Diencephalon (tissue), 1 donor: Measurements from ENCODE around the gene GANAB. TPM values are rescaled to one million over a fixed set of nuclear protein-coding genes. Genes with fewer than 3 reads are reported as not detected.

ENCODE experiments used
- small RNA-seq: library from RNA; depleted of rRNA; stranded (forward); fragments of <200 nt; gene quantifications from one replicate; pipeline ENCODE3, GENCODE V24; 2014
- total RNA-seq: library from RNA; depleted of rRNA; stranded (reverse); fragments of >200 nt; gene quantifications from one replicate; pipeline ENCODE4 v1.2.3, GENCODE V29; 2014

GANAB gene
- total RNA-seq, result 84.2 TPM

DNA sequence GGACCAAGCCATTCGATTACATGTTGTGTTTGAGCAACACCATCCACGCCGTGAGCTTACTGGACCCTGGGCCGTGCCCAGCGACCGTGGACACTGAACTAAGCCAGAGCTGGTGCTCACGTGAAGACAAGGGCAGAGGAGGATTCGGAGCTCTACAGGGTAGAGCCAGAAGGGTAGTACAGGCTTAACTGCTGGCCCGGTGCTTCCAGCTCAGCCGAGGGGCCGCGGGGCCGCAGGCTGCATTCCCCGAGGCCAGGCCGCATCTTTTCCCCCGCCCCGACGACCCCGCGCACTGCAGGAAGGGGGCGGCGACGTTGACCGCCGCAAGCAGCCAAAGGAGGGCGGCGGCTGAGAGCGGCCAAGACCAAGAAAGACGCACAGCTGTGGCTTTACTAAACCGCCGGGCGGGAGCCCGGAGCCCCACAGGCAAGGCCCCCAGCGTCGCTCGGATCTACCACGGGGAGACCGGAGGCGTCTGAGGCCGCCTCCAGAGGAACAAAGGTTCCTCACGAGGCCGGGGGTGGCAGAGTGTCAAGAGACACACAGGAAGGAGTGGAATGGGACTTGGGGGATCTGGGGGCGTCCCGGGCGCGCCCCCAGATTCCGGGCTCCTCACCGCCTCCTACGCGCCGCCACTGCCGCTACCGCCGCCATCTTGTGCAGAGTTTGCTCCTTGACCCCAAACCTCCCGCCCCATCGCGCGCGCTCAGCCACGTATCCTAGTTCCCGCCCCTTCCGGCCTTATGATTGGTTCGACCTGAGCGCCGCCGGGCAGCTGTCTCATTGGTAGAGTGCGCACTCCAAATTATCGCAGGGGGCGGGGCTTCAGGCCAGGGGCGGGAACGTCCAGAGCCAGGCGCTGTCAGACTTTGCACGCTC, at the start of gene GANAB:
Gene GANAB, minus strand, starts transcription at position 668 of the 879 bp plus-strand sequence. Its CDS starts 14 bp downstream, at position 654.

GRCh38 chr11:62689421-62690183, 43.2 kb upstream of the GANAB start, which contains the start of gene LRRN4CL:
Gene LRRN4CL, minus strand, starts transcription at chr11:62689530. Its CDS starts 1,022 bp downstream, at chr11:62688508.

GRCh38 chr11:62678770-62679696, 32.6 kb upstream of the GANAB start, which contains the start of gene UBXN1:
Gene UBXN1, minus strand, starts transcription at chr11:62679073. Its CDS starts 150 bp downstream, at chr11:62678923.

GRCh38 chr11:62671608-62672389, 25.4 kb upstream of the GANAB start, which contains the start of the genes LBHD1 and UQCC3:
Gene LBHD1, minus strand, starts transcription at chr11:62672267. Its CDS starts 2,236 bp downstream, at chr11:62670031.
Gene UQCC3, plus strand, starts transcription at chr11:62671673. Its CDS starts 73 bp downstream, at chr11:62671746.

DNA sequence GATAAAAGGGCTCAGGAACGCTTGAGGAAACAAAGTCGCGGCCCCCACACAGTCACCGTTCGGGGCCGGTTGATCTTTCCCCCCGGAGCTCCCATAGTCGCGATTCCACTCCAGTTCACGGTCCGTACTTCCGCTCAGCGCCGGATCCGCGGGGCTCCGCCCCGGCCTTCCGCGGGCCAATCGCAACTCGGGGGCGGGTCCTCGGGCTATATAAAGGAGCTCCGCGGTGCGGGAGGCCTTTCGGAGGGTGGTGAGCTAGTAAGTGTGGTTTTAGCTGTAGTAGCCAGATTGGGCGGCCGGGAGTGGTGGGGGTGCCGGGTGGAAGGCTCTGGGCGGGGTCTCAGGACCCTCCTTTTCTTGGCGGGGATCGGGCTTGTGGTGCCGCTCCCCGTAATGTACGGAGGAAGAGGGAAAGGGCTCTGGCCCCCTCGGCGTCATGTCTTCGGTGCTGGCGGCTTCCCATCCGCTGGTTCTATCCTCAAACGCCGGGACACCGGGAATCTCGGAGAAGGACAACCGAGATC, 18.7 kb upstream of the GANAB start, which contains the start of the genes C11orf98 and CSKMT:
Gene C11orf98, minus strand, starts transcription at position 136 of the 524 bp plus-strand sequence. Its CDS starts 41 bp downstream, at position 95.
Gene CSKMT, plus strand, starts transcription at position 238 of the 524 bp plus-strand sequence. CDS start 568 bp downstream, outside the sequence.

GRCh38 chr11:62621567-62622470, 24.6 kb downstream of the GANAB start, which contains the start of gene B3GAT3:
Gene B3GAT3, minus strand, starts transcription at chr11:62621986. Its CDS starts 39 bp downstream, at chr11:62621947.

GRCh38 chr11:62612366-62613290, 33.8 kb downstream of the GANAB start, which contains the start of the genes EML3 and ROM1:
Gene EML3, minus strand, starts transcription at chr11:62612775. Its CDS starts 318 bp downstream, at chr11:62612457.
Gene ROM1, plus strand, starts transcription at chr11:62613257. Its CDS starts 25 bp downstream, at chr11:62613282.

DNA sequence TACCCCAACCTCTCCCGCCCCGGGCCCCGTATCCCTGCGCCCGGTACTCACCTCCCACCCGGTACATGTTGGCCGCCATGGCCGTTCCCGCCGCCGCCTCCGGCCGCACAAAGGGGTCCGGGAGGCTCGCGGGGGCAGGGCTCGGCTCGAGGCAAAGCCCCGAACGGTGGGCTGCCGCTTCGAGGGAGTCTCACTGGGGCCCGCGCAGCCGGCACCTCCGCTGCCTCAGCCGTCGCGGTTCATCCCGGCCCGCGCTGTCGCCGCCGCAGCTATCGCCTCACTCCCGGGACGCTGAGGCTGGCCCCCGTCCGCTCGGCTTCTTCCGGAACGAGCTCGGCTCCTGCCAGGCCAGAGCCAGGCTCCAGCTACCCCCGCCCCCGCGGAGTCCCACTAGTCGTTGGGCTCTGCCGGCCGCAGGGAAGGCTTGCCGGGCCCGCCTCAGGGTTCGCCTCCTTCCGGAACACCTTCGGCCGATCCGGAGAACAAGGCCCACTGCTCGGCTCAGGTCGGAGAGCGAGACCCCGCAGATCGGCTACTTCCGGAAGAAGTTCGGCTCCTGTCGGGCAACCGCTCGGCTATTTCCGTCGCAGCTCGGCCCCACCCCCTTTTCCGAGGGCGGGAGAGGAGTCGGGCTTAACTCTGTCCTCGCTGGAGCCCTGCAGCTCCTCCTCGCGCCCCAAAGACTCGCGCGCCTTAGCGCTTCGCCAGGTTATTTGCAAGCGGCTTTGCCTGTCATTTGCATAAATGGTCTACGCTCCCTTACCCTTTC, 44.9 kb downstream of the GANAB start, which contains the start of gene MTA2:
Gene MTA2, minus strand, starts transcription at position 494 of the 769 bp plus-strand sequence. Its CDS starts 415 bp downstream, at position 79.

DNA sequence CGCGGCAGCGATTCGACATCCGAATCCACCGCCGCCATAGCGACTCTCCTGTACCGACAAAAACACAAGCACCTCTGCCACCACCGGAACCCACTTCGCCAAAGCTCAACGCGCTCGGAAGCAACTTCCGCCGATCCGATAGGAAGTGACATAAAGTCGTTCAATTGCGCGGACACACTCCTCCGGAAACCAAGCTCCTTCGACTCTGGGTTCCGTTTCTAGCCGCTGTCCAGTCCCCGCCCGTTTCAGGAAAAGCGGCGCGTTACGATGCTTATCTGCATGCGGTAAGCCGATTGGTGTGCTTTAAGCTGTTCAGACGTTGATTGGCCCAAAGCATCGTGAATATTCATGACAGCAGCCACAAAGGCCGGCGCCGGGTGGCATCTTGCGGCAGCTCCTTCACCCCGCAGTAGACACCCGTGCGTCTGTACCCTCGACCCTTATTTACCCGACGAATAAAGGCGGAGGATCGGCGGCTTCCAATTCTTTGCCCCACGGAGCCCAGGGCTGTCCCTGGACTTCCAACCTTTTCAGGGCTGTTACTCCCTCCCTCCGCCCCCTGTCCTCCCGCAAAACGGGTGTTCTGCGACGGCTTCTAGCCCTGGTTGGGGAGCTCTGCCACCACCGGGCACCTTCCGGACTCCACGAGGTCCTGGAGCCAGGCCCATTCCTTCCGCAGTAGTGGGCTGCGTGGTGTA, 54.8 kb downstream of the GANAB start, which contains the start of gene TUT1:
Gene TUT1, minus strand, starts transcription at position 76 of the 698 bp plus-strand sequence. Its CDS starts 38 bp downstream, at position 38.

Small RNA genes lying within 50 kb of the gene (small RNA-seq; reads per million reads assigned to genes)
- gene AP001458.1 (not detected), gene SNORA57 (not detected)

Other genes starting within 250 kb of the GANAB start
- not detected for gene SCGB1A1, start 227.6 kb downstream of the GANAB start, total RNA-seq
- gene AHNAK, start 99.8 kb downstream of the GANAB start, total RNA-seq, result 27.5 TPM
- gene EEF1G, start 72.7 kb downstream of the GANAB start, total RNA-seq, result 1,289 TPM
- gene TUT1, start 55.1 kb downstream of the GANAB start, total RNA-seq, result 6.0 TPM
- 86.3 TPM for gene MTA2, start 44.7 kb downstream of the GANAB start, total RNA-seq
- gene EML3, start 33.8 kb downstream of the GANAB start, total RNA-seq, result 7.4 TPM
- gene ROM1, start 33.4 kb downstream of the GANAB start, total RNA-seq, result 2.8 TPM
- 23.5 TPM for gene B3GAT3, start 24.6 kb downstream of the GANAB start, total RNA-seq
- gene INTS5, start 6.7 kb upstream of the GANAB start, total RNA-seq, result 18.2 TPM
- gene C11orf98, start 18.6 kb upstream of the GANAB start, total RNA-seq, result 24.7 TPM
- gene CSKMT, start 18.7 kb upstream of the GANAB start, total RNA-seq, result 6.0 TPM
- 5.5 TPM for gene UQCC3, start 25.1 kb upstream of the GANAB start, total RNA-seq
- 3.9 TPM for gene LBHD1, start 25.7 kb upstream of the GANAB start, total RNA-seq
- 53.3 TPM for gene UBXN1, start 32.5 kb upstream of the GANAB start, total RNA-seq
- 0.46 TPM for gene LRRN4CL, start 42.9 kb upstream of the GANAB start, total RNA-seq
- gene BSCL2, start 60.8 kb upstream of the GANAB start, total RNA-seq, result 202 TPM
- 99.7 TPM for gene GNG3, start 61.1 kb upstream of the GANAB start, total RNA-seq
- gene HNRNPUL2, start 80.8 kb upstream of the GANAB start, total RNA-seq, result 30.7 TPM
- 31.8 TPM for gene TTC9C, start 81.9 kb upstream of the GANAB start, total RNA-seq
- gene ZBTB3, start 107.5 kb upstream of the GANAB start, total RNA-seq, result 16.4 TPM
- 59.7 TPM for gene POLR2G, start 115.0 kb upstream of the GANAB start, total RNA-seq
- 11.3 TPM for gene TAF6L, start 124.8 kb upstream of the GANAB start, total RNA-seq
- 18.5 TPM for gene TMEM179B, start 140.8 kb upstream of the GANAB start, total RNA-seq
- gene TMEM223, start 145.4 kb upstream of the GANAB start, total RNA-seq, result 17.1 TPM
- gene NXF1, start 158.8 kb upstream of the GANAB start, total RNA-seq, result 15.9 TPM
- 27.2 TPM for gene STX5, start 185.4 kb upstream of the GANAB start, total RNA-seq
- not detected for gene TEX54, start 186.2 kb upstream of the GANAB start, total RNA-seq
- 27.0 TPM for gene WDR74, start 193.0 kb upstream of the GANAB start, total RNA-seq
- 115 TPM for gene SLC3A2, start 234.3 kb upstream of the GANAB start, total RNA-seq